IPS-NIHi7 (cell line): ENCODE results near the gene PID1.

Experiments
- DNase-seq: peaks from one replicate; pipeline ENCODE4 v3.0.0; 2012; ENCODE audit warnings: mixed read lengths; ENCODE audit errors: extremely low spot score

The PID1 gene

DNA sequence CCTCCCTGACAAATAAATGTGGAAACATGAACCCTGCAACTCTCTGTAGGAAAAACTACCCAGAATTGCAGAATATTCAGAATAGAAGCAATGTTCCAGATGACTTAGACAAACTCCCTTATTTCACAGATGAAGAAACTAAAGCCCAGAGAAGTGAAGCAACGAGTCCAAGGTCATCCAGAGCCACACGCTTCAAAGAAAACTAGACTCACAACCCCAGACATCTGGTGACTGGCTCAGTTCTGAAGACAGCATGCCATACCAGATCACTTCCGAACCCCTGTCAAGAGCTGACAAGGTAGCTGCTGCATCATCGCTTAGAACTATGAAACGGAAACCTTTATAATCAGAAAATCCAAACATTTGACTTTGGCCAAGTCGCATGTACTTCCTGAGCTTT lies 101.3 kb downstream of the PID1 start:
- no peak for DNase-seq

DNA sequence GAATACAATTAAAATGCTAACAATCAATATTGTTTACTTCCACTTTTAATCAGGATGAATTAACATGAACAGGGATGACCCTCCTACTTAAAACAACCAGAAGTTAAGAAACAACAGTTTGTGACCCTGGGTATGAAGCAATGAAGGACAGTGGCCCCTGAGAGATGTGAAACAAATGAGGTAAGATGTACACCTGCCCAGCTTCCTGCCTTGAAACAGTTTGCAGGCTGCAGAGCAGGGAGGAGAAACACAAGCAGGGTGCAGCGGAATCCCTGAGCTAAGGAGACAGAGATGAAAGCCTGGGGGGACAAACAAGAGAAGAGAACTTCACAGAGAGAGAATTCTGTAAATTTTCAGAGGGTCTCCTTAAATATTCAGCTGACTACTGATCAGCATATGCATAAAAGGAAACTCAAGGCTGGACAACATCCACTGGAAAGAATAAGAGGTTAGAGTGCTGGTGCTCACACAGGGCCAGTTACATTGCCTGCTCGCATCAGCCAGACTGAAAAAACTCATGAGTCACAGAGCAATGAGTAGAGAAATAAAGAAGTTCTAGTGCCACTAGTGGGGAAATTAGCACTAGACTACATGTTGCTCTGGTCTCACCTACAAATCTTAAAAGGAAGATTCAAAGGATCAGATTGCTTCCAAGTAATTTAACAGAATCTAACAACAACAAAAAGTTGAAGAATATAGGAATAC lies 106.4 kb downstream of the PID1 start:
- DNase-seq: no peak

DNA sequence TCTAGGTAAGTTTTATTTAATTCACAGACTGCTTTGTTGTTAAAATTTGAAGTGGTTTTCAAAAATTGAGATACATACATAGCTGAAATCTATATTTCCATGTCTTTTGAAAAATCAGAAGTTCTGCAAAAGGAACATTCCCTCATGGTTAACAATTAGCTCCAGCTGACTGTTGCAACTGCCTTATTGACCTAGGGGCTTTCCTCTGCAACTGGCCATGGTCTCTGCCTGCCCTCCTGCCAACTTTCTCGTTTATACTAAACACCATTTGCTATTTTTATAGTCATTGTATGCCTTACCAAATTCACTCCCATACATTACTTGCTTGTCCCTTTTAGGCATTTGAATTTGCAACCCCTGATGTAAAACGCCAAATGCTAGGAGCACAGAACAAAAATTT lies 107.2 kb downstream of the PID1 start:
- no peak for DNase-seq

DNA sequence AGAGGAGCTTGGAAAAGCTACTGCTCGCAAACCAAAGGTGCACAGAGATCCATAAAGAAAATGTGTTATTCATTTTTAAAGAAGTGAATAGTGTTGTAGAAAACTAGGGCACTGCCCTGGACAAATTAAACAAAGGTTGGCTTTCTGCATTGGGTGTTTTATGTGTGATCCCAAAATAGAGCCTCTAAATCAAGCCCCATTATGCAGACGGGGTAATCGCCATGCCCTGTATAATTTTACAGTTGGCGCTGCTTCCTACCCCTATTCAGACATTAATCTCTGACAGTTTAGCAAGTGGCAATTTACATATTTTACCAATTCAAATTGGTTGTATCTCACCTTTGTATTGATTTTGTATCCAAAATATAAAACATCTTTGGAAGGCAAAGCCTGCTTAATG lies 109.1 kb downstream of the PID1 start:
- no peak for DNase-seq

DNA sequence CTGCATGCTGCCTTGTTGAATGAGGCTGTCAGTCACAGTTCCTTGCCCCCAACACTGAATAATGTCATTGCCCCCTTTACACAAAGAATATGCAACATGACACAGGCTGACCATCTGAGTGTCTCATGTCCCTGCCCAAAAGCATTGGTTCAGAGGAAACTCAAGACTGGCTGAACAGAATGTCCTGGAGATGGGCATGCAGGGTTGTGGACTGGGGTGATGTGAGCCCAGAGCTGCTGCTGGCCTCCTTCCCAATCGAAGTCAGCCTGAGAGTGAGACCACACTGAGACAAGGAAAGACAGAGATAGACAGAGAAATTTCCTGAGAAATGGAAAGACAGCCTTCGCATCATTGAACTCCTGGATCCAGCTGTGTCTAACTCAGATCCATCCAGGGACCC lies 110.1 kb downstream of the PID1 start:
- DNase-seq: no peak

DNA sequence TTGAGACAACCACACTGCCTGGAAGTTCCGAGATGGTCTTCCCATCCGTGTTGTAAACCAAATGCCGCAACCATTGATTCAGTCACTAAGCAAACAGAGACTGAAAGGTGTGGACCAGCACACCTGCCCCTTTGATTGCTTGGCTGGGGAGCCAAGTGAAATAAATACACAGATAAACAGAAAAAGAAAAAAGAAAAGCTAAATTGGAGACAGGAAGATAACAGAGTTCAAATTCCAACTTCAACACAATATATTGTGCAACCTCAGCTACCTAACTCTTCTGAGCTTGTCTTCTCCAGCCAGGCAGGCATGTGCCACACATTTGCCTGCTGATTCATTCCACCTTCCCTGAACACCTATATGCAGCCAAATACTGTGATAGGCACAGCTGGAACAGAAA lies 110.9 kb downstream of the PID1 start:
- DNase-seq: no peak

DNA sequence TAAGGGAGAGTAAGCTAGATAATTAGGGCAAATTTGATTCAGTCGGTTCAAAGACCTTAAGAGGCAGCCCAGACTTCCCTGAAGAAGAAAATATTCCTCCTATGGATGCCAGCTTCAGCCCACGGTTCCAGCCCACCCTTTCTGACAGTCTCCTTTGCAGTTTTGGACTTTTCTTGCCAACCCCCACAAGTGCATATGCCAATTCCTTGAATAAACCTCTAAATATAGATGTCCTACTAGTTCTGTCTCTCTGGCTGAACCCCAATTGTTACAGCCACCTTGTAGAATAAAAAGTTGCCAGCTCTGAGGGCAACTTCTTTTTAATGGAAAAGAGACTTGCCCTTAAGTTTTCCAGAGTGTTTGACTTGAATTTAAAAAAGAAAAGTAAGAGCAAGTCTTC lies 111.7 kb downstream of the PID1 start:
- DNase-seq: no peak

DNA sequence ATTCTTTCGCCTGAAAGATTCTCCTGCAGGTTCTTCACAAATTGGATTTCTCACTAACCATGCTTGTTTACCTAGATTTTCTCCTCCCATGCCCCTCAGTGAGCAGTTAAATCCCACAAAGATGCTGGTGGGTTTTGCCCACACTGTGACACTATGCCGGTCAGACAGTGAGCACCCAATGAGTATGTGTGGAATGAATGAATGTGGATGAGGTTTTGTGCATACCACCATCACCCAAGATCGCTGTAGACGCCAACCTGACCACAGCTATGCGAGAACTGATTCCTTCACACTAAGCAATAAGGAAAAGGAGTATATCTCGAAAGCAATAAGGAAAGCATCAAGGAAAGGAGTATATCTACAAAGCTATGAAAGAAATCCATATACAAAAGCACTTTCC lies 116.7 kb downstream of the PID1 start:
- no peak for DNase-seq

DNA sequence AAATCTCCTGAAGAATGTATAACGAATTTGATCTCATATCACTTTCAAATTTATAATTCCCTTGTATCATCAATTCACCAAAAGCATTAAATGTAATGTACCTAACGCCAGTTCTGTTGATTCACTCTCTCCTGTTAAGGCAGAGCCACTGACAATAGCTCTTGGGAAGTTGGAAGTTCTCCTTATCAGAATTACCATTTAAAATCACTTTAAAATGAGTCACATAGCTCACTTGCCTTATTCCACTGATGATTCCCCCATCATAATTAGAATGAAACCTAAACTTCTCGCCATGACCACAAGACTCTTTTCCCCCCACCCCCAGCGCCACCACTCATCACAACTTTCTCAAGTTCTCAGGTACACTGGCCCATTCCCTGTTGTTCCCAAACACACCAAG lies 117.1 kb downstream of the PID1 start:
- DNase-seq: no peak

DNA sequence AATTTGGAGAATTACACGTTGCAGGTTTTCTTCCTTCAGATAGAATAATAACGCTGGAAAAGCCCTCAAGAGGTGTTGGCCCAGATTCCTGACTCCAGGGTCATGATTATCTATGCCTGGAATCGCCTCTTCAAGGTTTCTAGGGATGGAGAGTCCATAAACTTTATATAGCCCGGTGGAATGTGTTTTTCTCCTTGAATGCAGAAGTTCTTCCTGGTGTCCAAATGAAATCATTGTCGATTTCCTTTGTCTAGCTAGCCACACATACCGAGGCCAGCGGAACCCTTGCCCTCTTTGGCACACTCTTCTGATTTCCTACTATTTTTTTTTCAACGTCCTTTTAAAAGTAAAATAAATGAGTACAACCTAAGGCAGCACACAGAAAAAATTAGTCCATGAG lies 117.8 kb downstream of the PID1 start:
- no peak for DNase-seq

DNA sequence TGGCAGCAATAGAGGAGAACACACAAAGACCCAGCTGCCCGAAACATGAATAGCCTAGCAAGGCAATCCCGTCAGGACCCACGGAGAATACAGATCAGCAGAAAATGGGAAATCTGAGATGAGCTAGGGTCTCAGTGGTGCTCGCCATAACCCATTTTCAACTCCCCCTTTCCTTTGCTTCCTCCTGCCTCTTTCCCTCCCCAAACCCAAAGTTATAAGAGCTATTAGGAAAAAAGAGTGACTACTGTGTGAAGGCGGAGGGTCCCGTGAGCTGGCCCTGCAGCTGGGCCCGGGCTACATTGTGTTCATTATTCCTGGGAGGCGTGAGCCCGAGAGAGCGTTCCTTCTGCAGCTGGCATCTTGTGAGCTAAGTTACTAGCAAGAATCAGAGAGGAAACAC lies 118.4 kb downstream of the PID1 start:
- DNase-seq: no peak

DNA sequence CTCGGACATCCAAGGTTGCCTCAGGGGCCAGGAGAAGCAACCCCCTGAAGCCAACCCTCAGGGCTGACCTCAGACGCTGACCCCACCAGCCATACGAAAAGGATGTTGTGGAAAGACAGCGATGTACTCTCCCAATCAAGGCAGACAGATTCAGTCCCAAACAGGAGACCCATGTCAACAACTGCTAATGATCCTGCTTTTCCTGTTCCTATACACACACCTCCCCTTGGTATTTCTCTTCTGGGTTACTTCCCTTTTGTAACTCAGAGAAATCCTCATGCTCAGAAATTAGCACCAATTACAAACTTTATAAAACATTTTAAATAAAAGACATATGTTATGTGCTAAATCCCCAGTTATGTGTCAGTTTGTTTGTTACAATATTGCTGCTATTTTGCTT lies 120.8 kb downstream of the PID1 start:
- DNase-seq: no peak

DNA sequence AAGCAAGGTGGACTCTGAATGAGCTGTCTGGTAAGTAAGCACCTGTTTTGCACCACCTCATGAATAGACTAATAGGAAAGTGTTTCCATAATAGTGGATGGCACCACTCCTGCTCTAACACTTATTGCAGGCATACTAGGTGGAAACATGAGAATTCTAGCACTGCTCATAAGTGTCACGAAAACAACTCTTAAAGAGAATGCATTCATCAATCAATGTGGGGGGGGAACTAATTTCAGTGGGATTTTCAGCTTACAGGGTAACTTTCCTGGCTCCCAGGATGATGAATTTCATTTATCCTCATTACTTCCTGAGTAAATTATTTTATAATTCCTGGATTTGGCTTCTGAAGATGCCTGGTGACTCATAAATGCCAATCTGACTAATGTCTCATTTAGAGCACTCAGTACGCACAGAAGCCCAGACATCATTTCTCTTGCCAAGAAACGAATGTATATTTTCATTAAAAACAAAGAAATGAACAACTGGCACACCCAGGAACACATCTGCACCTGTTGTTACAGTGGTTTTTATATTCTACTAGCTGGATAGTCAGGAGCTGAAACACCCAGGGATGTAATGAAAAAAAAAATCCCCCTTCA lies 129.6 kb downstream of the PID1 start:
- DNase-seq: no peak

DNA sequence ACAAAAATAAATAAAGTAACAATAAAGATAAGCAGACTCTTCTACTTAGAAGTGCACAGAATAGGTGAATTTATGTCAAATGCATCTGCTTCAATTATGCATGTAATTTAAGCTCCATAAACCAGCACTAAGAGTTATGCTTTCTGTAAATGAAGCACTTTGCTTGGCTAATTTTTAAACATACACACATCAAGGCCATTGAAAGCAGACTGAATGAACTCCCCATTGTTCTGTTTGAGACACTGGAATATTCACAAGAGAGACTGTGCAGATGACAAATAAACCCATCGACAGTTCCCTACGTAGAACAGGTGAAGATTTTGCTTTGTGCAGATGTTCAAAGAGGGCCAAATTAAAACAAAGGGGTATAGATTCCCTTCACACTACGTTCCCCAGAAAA lies 133.4 kb downstream of the PID1 start:
- DNase-seq: no peak

DNA sequence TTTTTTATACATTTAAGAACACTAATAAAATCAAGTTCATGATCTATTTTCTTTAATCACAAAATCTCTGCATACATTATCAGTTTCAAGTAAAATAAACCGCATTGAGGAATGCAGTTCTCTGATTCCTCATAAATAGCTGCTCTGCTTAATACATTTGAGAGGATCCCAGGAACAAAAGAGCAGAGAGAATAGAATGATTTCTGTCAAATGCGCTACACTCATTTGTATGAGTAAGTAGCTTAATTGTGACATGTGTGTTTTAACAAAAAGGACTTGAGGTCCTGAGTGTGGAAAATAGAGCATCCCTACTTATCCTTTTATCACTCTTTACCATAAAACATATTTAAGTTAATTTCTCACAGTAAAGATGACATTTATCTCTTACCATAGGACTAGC lies 134.0 kb downstream of the PID1 start:
- no peak for DNase-seq

DNA sequence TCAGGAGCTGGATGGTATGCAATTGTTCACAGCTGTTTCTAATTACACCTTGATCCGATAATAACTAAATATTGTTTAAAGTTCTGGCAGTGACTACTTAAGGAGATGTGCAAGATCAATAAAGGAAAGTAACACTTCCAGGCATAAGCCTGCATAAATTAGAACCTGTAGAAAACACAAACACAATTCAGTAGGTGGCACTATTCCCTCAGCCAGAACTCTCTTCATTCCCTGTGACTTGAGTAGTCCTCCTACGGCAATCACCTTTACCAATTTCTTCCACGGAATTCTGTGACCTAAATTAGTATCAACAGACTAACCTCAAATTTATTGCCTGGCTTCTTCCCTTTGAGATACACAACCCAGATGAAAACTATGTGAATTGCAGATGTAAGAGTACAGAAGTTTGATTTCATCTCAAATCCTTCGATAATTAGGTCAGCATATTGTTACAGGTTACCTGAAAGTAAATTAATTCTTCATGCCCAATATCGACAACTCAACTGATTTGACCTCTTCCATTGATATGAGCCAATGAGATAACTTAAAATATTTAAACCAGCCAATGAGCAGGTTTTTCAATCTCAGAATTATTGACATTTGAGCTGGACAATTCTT lies 137.8 kb downstream of the PID1 start:
- peak; percentile 57 for DNase-seq

DNA sequence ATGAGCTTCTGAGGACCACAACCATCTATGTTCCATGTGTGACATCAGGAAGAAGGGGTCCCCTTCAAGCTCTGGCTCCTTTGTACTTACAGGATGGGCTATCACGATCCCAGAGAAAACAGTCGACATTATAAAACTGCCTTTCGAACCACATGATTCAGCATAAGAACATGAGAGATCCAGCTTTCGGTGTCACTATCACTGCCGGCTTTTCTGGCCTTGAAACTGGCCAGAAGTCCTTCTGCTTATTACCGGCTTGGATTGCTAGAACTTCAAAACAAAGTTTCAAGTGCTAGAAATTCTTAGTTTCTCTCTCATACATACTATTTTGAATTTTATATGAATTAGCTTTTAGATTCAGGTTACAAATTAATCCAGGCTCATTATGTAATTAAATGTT lies 138.9 kb downstream of the PID1 start:
- DNase-seq: no peak

DNA sequence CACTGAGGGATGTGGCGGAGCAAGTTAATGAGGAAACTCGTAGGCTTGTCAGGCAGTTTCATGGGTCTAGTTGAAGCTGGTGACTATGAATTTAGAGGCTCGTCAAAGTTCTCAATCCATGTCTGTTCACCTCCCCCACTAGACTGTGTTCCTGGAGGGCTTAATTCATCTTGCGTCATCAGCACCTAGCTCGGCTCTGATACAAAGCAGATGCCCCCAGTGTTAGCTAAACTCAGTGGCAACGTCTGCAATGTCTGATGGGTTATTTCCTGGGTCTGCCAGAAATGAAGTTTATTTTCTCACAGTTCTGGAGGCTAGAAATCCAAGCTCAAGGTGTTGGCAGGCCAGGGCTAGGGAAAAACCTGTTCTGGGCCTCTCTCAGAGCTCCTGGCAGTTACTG lies 140.6 kb downstream of the PID1 start:
- DNase-seq: no peak

DNA sequence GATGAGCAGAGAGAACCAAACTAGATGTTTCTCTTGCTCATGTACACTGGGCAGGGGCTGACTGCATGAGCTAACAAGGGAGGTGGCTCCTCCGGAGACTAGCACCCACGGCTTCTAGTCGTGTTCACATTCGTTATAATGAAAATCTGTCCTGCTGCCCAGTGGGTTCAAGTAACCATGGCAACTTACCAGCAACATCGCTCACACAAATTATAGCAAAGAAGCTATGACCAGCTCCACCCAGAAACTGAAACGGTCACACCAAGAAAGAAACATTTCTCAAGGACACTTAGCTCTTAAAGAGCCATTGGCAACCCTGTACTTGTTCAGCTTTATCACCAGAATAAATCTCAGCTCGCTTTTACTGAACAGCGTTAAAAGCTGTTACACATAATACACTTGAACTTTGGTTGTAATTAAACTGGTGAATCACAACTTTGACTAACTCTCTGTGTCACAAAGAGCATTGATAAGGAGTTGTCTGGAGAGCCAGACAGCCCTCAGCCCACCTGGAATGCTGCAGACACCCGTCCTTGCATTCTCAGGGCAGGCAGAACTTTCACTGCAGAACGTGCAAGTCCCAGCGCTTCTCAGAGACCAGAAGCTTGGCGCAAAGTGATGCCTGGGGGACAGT lies 141.2 kb downstream of the PID1 start:
- no peak for DNase-seq

DNA sequence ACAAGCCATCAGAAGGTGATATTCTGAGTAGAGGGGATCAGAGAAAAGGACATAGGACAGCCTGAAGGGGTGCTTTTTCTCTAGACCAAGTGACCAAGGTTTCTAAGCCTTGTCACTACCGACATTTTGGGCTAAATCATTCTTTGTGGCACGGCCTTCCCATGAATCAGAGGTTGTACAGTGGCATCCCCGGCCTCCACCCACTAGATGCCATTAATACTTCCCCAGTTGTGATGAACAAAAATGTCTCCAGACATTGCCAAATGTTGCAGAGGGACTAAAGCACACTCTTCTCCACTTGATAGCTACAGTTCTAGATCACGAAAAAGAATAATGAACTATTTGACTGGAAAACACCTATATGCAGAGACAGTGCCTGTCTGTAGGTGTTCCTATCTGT lies 143.6 kb downstream of the PID1 start:
- DNase-seq: no peak

DNA sequence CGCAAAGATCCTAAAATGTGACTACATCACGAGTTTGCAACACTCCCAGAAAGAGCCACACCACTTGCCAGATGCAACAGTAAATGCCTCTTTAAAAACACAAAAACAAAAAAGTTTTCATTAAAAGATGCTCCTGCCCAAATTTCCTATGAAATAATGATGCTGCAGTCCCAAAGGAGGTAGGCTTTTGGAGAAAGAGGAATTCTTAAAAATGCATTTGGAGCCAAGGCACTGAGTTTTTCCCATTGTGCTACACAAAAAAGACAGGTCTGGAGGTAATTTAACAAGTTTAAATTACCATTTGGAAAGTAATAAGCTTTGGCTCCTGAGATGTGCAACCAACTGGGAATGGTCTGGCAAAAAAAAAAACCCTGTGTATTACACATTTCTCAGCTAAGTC lies 145.0 kb downstream of the PID1 start:
- DNase-seq: no peak

DNA sequence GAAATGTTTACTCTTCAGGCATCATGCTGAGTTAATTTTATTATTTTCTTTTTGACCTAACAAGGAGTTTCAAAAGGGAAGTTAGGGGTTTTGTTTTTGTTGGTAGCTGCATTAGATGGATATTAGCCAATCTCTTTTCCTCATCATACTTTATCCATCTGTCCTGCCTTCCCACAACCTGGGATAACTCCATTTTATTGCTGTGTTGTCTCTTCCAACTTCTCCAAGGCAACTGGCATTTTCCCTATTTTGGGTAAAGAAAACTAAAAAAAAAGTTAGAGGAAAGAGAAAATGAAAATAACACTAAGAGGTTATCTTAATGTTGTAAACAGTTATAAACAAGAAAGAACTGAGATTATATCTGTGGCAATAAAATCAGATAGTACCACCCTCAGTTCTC lies 147.0 kb downstream of the PID1 start:
- DNase-seq: no peak

DNA sequence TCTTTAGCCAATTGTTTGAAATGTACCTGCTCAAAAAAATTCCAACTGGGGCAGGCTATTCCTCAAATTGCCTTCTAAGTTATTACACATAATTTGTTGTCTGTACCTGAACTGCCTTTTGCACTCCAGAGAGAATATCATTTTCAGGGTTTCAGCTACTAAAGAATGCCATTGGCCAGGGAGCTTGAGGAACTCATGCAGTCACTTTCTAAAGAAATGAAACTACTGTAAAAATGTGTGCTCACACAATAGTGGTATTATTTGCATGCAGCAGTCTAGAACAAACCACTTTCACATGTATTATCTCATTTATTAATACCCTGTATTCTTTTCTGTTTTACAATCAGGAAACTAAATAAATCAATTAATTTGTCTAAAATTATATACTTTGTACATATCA lies 152.2 kb downstream of the PID1 start:
- no peak for DNase-seq
